H1 (cell line): ENCODE measurements around the gene LRRC4C. TPM values are rescaled to one million over a fixed set of nuclear protein-coding genes. Genes with fewer than 3 reads are reported as not detected.

Experiments used
- CTCF ChIA-PET: fragments of 300-600 bp; sonication (Branson Sonifier 250); formaldehyde crosslinking; loops from one replicate; lab custom pipeline; 2021; ENCODE audit not compliant: partially characterized antibody; lab: Charles Lee
- POLR2A ChIA-PET: fragments of 300-600 bp; sonication (Branson Sonifier 250); formaldehyde crosslinking; loops from one replicate; lab custom pipeline; 2021; ENCODE audit warnings: inconsistent platforms; ENCODE audit not compliant: partially characterized antibody; lab: Charles Lee
- DNase-seq, 2 experiments: peaks; one replicate each; pipeline versions ENCODE4 v3.0.0 to v3.0.0-alpha.2; 2010 to 2022; ENCODE audit warnings: low spot score in 2 of 2, low read depth in 1 of 2, mixed read lengths in 1 of 2
- FAIRE-seq: peaks from 2 replicates; lab custom pipeline; 2011; peaks lifted over from hg19 to GRCh38; lab: Jason Lieb, UNC
- H2AFZ ChIP-seq: 2 replicates; pipeline ENCODE4 v1.8.1; 2012; ENCODE audit warnings: low read length, inconsistent platforms
- H2AK5ac ChIP-seq: 2 replicates; pipeline ENCODE4 v1.6.1; 2013; ENCODE audit warnings: low read depth, low read length
- H2BK120ac ChIP-seq: replicated peaks from 2 replicates; pipeline ENCODE3; 2013; ENCODE audit warnings: low read depth, low read length, inconsistent platforms
- H2BK12ac ChIP-seq: 2 replicates; pipeline ENCODE4 v1.6.1; 2013; ENCODE audit warnings: low read depth, low read length
- H2BK15ac ChIP-seq: 2 replicates; pipeline ENCODE4 v1.6.1; 2013; ENCODE audit warnings: low read length
- H2BK20ac ChIP-seq: 2 replicates; pipeline ENCODE4 v1.6.1; 2013; ENCODE audit warnings: low read length
- H2BK5ac ChIP-seq: 2 replicates; pipeline ENCODE4 v1.6.1; 2013; ENCODE audit warnings: low read depth, low read length
- H3K14ac ChIP-seq: 2 replicates; pipeline ENCODE4 v1.6.1; 2013; ENCODE audit warnings: inconsistent platforms; ENCODE audit not compliant: insufficient read length
- H3K18ac ChIP-seq: 2 replicates; pipeline ENCODE4 v1.6.1; 2013; ENCODE audit warnings: low read length; ENCODE audit errors: extremely low read depth
- H3K23ac ChIP-seq: 2 replicates; pipeline ENCODE4 v1.6.1; 2013; ENCODE audit warnings: inconsistent platforms; ENCODE audit not compliant: insufficient read length
- H3K23me2 ChIP-seq: 2 replicates; pipeline ENCODE4 v1.6.1; 2013; ENCODE audit warnings: low read depth, low read length
- H3K27ac ChIP-seq: 2 replicates; pipeline ENCODE4 v1.6.1; 2011; ENCODE audit warnings: low read depth, low read length, inconsistent platforms
- H3K27me3 ChIP-seq, 4 experiments: replicated peaks in 1 of 4; 1 replicate in 1 of 4; 2 replicates in 3 of 4; pipeline versions ENCODE4 v1.6.1 to v1.8.1; 2011 to 2013; ENCODE audit warnings: low read length in 3 of 4, mild to moderate bottlenecking in 3 of 4, inconsistent platforms in 2 of 4, mixed read lengths in 2 of 4, moderate library complexity in 1 of 4; ENCODE audit not compliant: control insufficient read depth in 3 of 4, insufficient read depth in 3 of 4; ENCODE audit errors: extremely low read depth in 1 of 4
- H3K36me3 ChIP-seq, 4 experiments: 2 replicates each; pipeline versions ENCODE4 v1.6.1 to v1.8.1; 2011 to 2013; ENCODE audit warnings: mild to moderate bottlenecking in 4 of 4, low read length in 3 of 4, moderate library complexity in 2 of 4, control low read depth in 1 of 4, inconsistent platforms in 1 of 4; ENCODE audit not compliant: insufficient read depth in 4 of 4, control insufficient read depth in 2 of 4
- H3K4ac ChIP-seq: replicated peaks from 2 replicates; pipeline ENCODE3; 2013; ENCODE audit warnings: low read length, low read depth, mixed read lengths, inconsistent platforms; ENCODE audit not compliant: insufficient read length
- H3K4me1 ChIP-seq, 4 experiments: replicated peaks in 1 of 4; 1 replicate in 1 of 4; 2 replicates in 3 of 4; pipeline versions ENCODE4 v1.6.1 to v1.8.1; 2011 to 2013; ENCODE audit warnings: low read length in 3 of 4, inconsistent platforms in 2 of 4, mixed read lengths in 1 of 4; ENCODE audit not compliant: insufficient read depth in 4 of 4, control insufficient read depth in 3 of 4
- H3K4me2 ChIP-seq, 2 experiments: 2 replicates each; pipeline versions ENCODE4 v1.6.1 to v1.8.1; 2011 to 2013; ENCODE audit warnings: low read depth in 2 of 2, low read length in 2 of 2, control low read depth in 1 of 2, inconsistent platforms in 1 of 2, mild to moderate bottlenecking in 1 of 2; ENCODE audit not compliant: insufficient read depth in 1 of 2
- H3K4me3 ChIP-seq, 4 experiments: fragments of 200-600, 300-600 bp in 1 of 4; sonication (generic), shearing (Covaris generic), sonication (Bioruptor Twin) in 1 of 4; 2 replicates each; pipeline versions ENCODE4 v1.5.1 to v1.8.1; 2011 to 2016; ENCODE audit warnings: low read length in 4 of 4, low read depth in 3 of 4, control low read depth in 2 of 4, inconsistent platforms in 2 of 4, mild to moderate bottlenecking in 2 of 4, mixed read lengths in 1 of 4, moderate library complexity in 1 of 4; ENCODE audit not compliant: insufficient read depth in 2 of 4; ENCODE audit errors: extremely low read depth in 1 of 4
- H3K56ac ChIP-seq: replicated peaks from 2 replicates; pipeline ENCODE3; 2013; ENCODE audit warnings: low read depth, mild to moderate bottlenecking, mixed read lengths, low read length, inconsistent platforms; ENCODE audit not compliant: insufficient read length
- H3K79me1 ChIP-seq: 2 replicates; pipeline ENCODE4 v1.6.1; 2013; ENCODE audit warnings: low read depth, low read length, control low read depth
- H3K79me2 ChIP-seq, 2 experiments: 2 replicates each; pipeline versions ENCODE4 v1.6.1 to v1.8.1; 2012 to 2013; ENCODE audit warnings: low read length in 2 of 2, mild to moderate bottlenecking in 2 of 2, inconsistent platforms in 1 of 2; ENCODE audit not compliant: insufficient read depth in 2 of 2, control insufficient read depth in 1 of 2
- H3K9ac ChIP-seq, 4 experiments: replicated peaks in 1 of 4; 1 replicate in 1 of 4; 2 replicates in 3 of 4; pipeline versions ENCODE4 v1.6.1 to v1.8.1; 2011 to 2013; ENCODE audit warnings: low read depth in 3 of 4, low read length in 3 of 4, control low read depth in 2 of 4, mild to moderate bottlenecking in 2 of 4, moderate library complexity in 2 of 4, inconsistent platforms in 1 of 4; ENCODE audit errors: extremely low read depth in 1 of 4
- H3K9me3 ChIP-seq, 2 experiments: 2 replicates each; pipeline versions ENCODE4 v1.6.1 to v1.8.1; 2012 to 2013; ENCODE audit warnings: mild to moderate bottlenecking in 2 of 2, moderate library complexity in 2 of 2, control low read depth in 1 of 2, inconsistent platforms in 1 of 2, low read depth in 1 of 2, low read length in 1 of 2, mixed read lengths in 1 of 2; ENCODE audit not compliant: insufficient read depth in 2 of 2
- H4K20me1 ChIP-seq, 2 experiments: replicated peaks in 1 of 2; 2 replicates each; pipeline versions ENCODE3 to v1.8.1; 2011 to 2013; ENCODE audit warnings: inconsistent platforms in 2 of 2, low read length in 2 of 2, mild to moderate bottlenecking in 1 of 2; ENCODE audit not compliant: insufficient read depth in 2 of 2, control insufficient read depth in 1 of 2
- H4K5ac ChIP-seq: 2 replicates; pipeline ENCODE4 v1.6.1; 2013; ENCODE audit warnings: low read length, low read depth, mixed read lengths, inconsistent platforms; ENCODE audit not compliant: insufficient read length
- H4K8ac ChIP-seq: 2 replicates; pipeline ENCODE4 v1.8.0; 2013; ENCODE audit warnings: mild to moderate bottlenecking, moderate library complexity, low read length, inconsistent platforms; ENCODE audit not compliant: insufficient read depth; ENCODE audit errors: extremely low read depth
- H4K91ac ChIP-seq: replicated peaks from 2 replicates; pipeline ENCODE3; 2013; ENCODE audit warnings: low read length, mixed read lengths, inconsistent platforms; ENCODE audit not compliant: insufficient read length
- CREB1 ChIP-seq: IDR thresholded peaks from 2 replicates; pipeline ENCODE4 v1.6.1; 2012; ENCODE audit warnings: inconsistent platforms
- EZH2 ChIP-seq: fragments of 200-600 bp; sonication (generic); IDR thresholded peaks from 2 replicates; pipeline ENCODE4 v1.7.1; 2012; ENCODE audit warnings: low read depth, mild to moderate bottlenecking, moderate library complexity, low read length, inconsistent platforms; ENCODE audit not compliant: severe bottlenecking
- GABPA ChIP-seq: IDR thresholded peaks from 2 replicates; pipeline ENCODE4 v1.6.1; 2011; ENCODE audit warnings: mild to moderate bottlenecking, low read length, moderate library complexity, borderline replicate concordance; ENCODE audit not compliant: insufficient read depth
- MAFK ChIP-seq: IDR thresholded peaks from 2 replicates; pipeline ENCODE4 v1.6.1; 2012; ENCODE audit warnings: low read depth, mild to moderate bottlenecking, improper control_type of control experiment, low read length
- RFX5 ChIP-seq: IDR thresholded peaks from 2 replicates; pipeline ENCODE4 v1.6.1; 2011; ENCODE audit warnings: low read depth, low read length, improper control_type of control experiment, borderline replicate concordance
- TCF12 ChIP-seq: IDR thresholded peaks from 2 replicates; pipeline ENCODE4 v1.6.1; 2011; ENCODE audit warnings: low read depth, mild to moderate bottlenecking, low read length
- WGBS, 2 experiments: shearing (Covaris generic) in 1 of 2; methylation state at CpG; one replicate each; pipeline versions ENCODE4 v1.1.6 to v1.1.7; 2013 to 2015; ENCODE audit warnings: low lambda C conversion rate in 2 of 2, mixed read lengths in 2 of 2, inconsistent platforms in 1 of 2, low coverage in 1 of 2, missing lambda C conversion rate in 1 of 2; ENCODE audit not compliant: insufficient replicate concordance in 2 of 2, insufficient coverage in 1 of 2, insufficient read length in 1 of 2; ENCODE audit errors: extremely low coverage in 1 of 2, missing lambda C conversion rate in 1 of 2; 5-methylcytosine and 5-hydroxymethylcytosine counted together
- polyA plus RNA-seq, 7 experiments: library from polyadenylated mRNA; depleted of rRNA in 3 of 7; stranded (reverse) in 5 of 7; unstranded in 2 of 7; fragments of >200 nt in 5 of 7; fragments of 200-250 nt in 2 of 7; gene quantifications; 1 replicate in 5 of 7; 2 replicates in 1 of 7; 4 replicates in 1 of 7; pipeline versions ENCODE4 v1.2.1 to v1.2.3, GENCODE V29; 2011 to 2013; ENCODE audit warnings: missing spikeins in 2 of 7, mixed read lengths in 2 of 7
- total RNA-seq: library from RNA; stranded (reverse); fragmentation: NEBNext Ultra II Directional; extraction: Animal tissue kit (Norgen Biotek cat#: 25700); gene quantifications from 2 replicates; pipeline ENCODE4 v1.2.1, GENCODE V29; 2021
- TF ChIP-seq, protein P1 (sequence below), 3 experiments: IDR thresholded peaks; 1 replicate in 2 of 3; 2 replicates in 1 of 3; pipeline versions ENCODE4 v1.5.1 to v1.6.1; 2011; ENCODE audit warnings: low read length in 3 of 3, mild to moderate bottlenecking in 3 of 3, inconsistent platforms in 2 of 3, low read depth in 1 of 3, moderate library complexity in 1 of 3; ENCODE audit not compliant: insufficient read depth in 1 of 3; ENCODE audit errors: control extremely low read depth in 1 of 3

LRRC4C gene
- total and polyA plus RNA-seq, 2 of the 8 experiments (the other 6 are each of a cell fraction or from before 2014, with no cell fraction given), result 0.23 to 2.2 TPM

DNA sequence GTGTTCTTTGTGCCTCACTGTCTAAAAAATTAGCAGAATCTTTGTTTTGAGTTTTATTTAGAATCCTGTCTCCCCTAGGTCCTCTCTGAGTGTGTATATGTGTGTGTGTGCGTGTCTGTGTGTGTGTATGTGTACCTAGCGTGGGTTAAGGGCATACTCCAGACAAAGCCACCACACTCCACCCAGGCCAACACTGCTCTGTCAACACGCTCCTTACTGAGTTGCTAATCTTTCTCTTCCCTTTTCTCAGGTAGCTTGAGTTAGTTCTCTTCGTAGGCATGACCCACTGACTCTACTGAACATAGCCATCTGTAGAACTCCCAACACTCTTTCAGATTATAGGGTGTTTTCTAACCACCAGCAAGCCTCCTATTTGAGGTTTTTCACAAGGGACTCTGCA, 131.1 kb downstream of the LRRC4C start:
- WGBS, 2 experiments, result 89% methylated on average over 4 of the region's 4 CpGs; no CpG with 5 or more reads in 1 of the 2 experiments
- no peak overlapping the region for H3K27ac ChIP-seq
- H3K27me3 ChIP-seq, result no peaks in the 10 kb centered on the region
- no peak overlapping the region for H3K4me3 ChIP-seq
- FAIRE-seq (no peak), DNase-seq (no peak)
- H3K56ac ChIP-seq, result no peak overlapping the region
- H4K8ac ChIP-seq, result no peak overlapping the region
- no peak overlapping the region for H2AFZ ChIP-seq
- no peak overlapping the region for H4K5ac ChIP-seq
- no peak overlapping the region for H4K91ac ChIP-seq
- TF ChIP-seq CREB1, result no peak
- TF ChIP-seq, protein P1, sequence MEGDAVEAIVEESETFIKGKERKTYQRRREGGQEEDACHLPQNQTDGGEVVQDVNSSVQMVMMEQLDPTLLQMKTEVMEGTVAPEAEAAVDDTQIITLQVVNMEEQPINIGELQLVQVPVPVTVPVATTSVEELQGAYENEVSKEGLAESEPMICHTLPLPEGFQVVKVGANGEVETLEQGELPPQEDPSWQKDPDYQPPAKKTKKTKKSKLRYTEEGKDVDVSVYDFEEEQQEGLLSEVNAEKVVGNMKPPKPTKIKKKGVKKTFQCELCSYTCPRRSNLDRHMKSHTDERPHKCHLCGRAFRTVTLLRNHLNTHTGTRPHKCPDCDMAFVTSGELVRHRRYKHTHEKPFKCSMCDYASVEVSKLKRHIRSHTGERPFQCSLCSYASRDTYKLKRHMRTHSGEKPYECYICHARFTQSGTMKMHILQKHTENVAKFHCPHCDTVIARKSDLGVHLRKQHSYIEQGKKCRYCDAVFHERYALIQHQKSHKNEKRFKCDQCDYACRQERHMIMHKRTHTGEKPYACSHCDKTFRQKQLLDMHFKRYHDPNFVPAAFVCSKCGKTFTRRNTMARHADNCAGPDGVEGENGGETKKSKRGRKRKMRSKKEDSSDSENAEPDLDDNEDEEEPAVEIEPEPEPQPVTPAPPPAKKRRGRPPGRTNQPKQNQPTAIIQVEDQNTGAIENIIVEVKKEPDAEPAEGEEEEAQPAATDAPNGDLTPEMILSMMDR (IDR thresholded peaks at IDR 0.05; ENCODE audit: control extremely low read depth in 1 of 3, insufficient read depth in 1 of 3, low read depth in 1 of 3, low read length in 3 of 3), result no peak
- TF ChIP-seq GABPA, result no peak
- TF ChIP-seq EZH2, result no peak
- TF ChIP-seq RFX5, result no peak
- no peak for TF ChIP-seq TCF12
- no peak for TF ChIP-seq MAFK
- ChIA-PET CTCF (no interaction called here), POLR2A (no interaction called here)
- no peaks in the 10 kb centered on the region for H3K9me3 ChIP-seq
- H2AK5ac ChIP-seq, result no peak overlapping the region
- H2BK20ac ChIP-seq, result no peak overlapping the region
- H3K79me1 ChIP-seq, result no peaks in the 10 kb centered on the region
- H3K4ac ChIP-seq, result no peak overlapping the region
- H3K36me3 ChIP-seq, result no peaks in the 10 kb centered on the region
- H4K20me1 ChIP-seq, result no peaks in the 10 kb centered on the region
- H3K4me2 ChIP-seq, result no peak overlapping the region
- H3K4me1 ChIP-seq, result no peaks in the 10 kb centered on the region
- no peak overlapping the region for H2BK120ac ChIP-seq
- H3K23me2 ChIP-seq, result no peaks in the 10 kb centered on the region
- H3K23ac ChIP-seq, result no peak overlapping the region
- no peak overlapping the region for H3K14ac ChIP-seq
- H2BK12ac ChIP-seq, result no peak overlapping the region
- no peak overlapping the region for H2BK15ac ChIP-seq
- H3K18ac ChIP-seq, result no peak overlapping the region; the same call in 1 of the 2 replicates
- no peaks in the 10 kb centered on the region for H3K79me2 ChIP-seq
- H2BK5ac ChIP-seq, result no peak overlapping the region
- H3K9ac ChIP-seq, result no peak overlapping the region
